Activated naive CD4-positive, alpha-beta T cell treated with anti-CD3 and anti-CD28 coated beads for 36 hours (primary cell): ENCODE results near the gene FBXL16. TPM values are rescaled to one million over a fixed set of nuclear protein-coding genes. Genes with fewer than 3 reads are reported as not detected.
"Not testable (repeated sequence)": the region's sequence is repeated elsewhere in the genome, so short reads cannot be mapped to it uniquely, and the experiment has no call there.

Experiments used
- CTCF ChIA-PET: fragments of 350-600 bp; sonication (Branson Sonifier 250); formaldehyde crosslinking; loops from one replicate; lab custom pipeline; 2021; ENCODE audit warnings: antibody characterized with exemption; lab: Charles Lee
- DNase-seq: peaks from one replicate; pipeline ENCODE4 v3.0.0-alpha.2; 2020
- H3K27ac Mint-ChIP-seq: one replicate; pipeline ENCODE4 v1.8.0; 2021; ENCODE audit warnings: mild to moderate bottlenecking, mixed read lengths
- H3K27me3 Mint-ChIP-seq: one replicate; pipeline ENCODE4 v1.8.0; 2021; ENCODE audit warnings: low read depth, mixed read lengths
- H3K36me3 Mint-ChIP-seq: one replicate; pipeline ENCODE4 v1.8.0; 2021; ENCODE audit warnings: low read depth, mixed read lengths
- H3K4me1 Mint-ChIP-seq: one replicate; pipeline ENCODE4 v1.8.0; 2021; ENCODE audit warnings: low read depth, mixed read lengths
- H3K4me3 Mint-ChIP-seq: one replicate; pipeline ENCODE4 v1.8.0; 2021; ENCODE audit warnings: mild to moderate bottlenecking, moderate library complexity, mixed read lengths
- H3K9me3 Mint-ChIP-seq: one replicate; pipeline ENCODE4 v1.8.0; 2021; ENCODE audit warnings: mixed read lengths
- intact Hi-C: fragments of 100-400 bp; cut with micrococcal nuclease; formaldehyde crosslinking; loops from one replicate; pipeline ENCODE4 v1.15.1; 2023
- total RNA-seq, 2 experiments: library from RNA; stranded (reverse); gene quantifications; one replicate each; pipeline ENCODE4 v1.2.3, GENCODE V29; 2021

FBXL16 gene
- total RNA-seq, 2 experiments from 2014 or later = 3.7 to 5.7 TPM

GRCh38 chr16:691242-691641 lies 14.4 kb downstream of the FBXL16 start:
- intact Hi-C loops, CTCF ChIA-PET, DNase-seq, H3K27ac Mint-ChIP-seq, H3K27me3 Mint-ChIP-seq, H3K36me3 Mint-ChIP-seq, H3K9me3 Mint-ChIP-seq: not testable (repeated sequence)
- H3K4me3 Mint-ChIP-seq = peak overlapping the region; percentile 41
- H3K4me1 Mint-ChIP-seq = peaks cover 33% of the 10 kb centered on the region

DNA sequence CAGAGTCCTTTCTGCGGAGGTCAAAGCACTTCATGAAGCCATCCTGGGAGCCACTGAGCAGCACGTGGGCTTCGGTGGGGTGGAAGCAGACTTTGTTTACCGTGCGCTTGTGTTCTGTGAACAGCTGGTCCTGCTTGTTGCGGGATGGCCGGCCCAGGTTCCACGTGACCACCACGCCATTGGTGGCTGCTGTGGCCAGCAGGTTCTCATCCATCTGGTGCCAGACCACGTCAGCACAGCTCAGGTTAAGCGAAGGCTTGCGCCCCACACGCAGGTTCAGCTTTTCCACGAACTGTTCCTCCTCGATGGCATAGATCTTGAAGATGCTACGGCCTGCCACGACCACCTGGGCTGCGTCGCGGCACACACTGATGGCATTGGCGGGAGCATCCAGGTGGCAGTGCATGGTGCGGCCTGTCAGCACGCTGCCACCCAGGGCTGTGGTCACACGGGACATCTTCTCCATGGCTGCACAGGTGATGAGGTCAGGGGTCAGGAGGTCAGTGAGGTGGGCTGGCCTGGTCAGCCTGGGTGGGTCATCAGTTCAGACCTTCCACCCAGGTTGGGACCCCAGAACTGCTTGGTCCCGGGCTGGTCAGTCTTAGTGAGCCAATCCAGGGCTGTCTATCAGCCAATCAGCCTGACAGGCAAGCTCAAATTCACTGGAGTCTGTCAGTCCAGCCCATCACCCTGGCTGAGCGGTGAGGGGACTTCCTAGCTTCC lies 16.3 kb downstream of the FBXL16 start:
- intact Hi-C loops = no loop called here
- Mint-ChIP-seq H3K4me1 (peaks cover 31% of the 10 kb centered on the region), H3K4me3 (peak overlapping the region; percentile 86), H3K27ac (peak overlapping the region; percentile 79), H3K27me3 (no peaks in the 10 kb centered on the region), H3K9me3 (no peaks in the 10 kb centered on the region), H3K36me3 (peaks cover 1% of the 10 kb centered on the region)
- CTCF ChIA-PET = interaction anchor here (0.6 to 1.6 kb wide), 4 partner anchors 13 to 117 kb away, joined by 3 to 4 read pairs (median 3); no protein-coding TSS in a partner anchor
- DNase-seq = no peak

DNA sequence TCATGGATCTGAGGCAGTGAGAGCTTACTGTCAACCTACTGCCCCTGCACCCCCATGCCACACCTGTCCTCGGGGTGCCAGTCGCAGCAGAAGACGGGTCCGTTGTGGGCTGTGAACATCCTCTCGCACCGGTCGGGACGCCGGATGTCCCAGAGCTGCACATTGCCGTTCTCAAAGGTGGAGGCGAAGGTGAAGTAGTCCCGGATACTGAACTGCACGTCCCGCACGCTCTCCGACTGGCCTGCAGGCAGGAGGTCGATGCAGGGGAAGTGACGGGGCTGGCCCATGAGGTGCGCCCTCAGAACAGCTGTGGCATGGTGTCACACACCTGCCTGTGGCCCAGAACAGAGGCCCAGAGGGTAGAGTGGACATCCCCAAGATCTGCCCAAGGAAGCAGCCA lies 18.1 kb downstream of the FBXL16 start:
- peaks cover 40% of the 10 kb centered on the region for H3K4me1 Mint-ChIP-seq
- H3K9me3 Mint-ChIP-seq = no peaks in the 10 kb centered on the region
- H3K27ac Mint-ChIP-seq = no peak overlapping the region
- H3K36me3 Mint-ChIP-seq = peaks cover 6% of the 10 kb centered on the region
- no peak for DNase-seq
- intact Hi-C loops = no loop called here
- H3K27me3 Mint-ChIP-seq = no peaks in the 10 kb centered on the region
- CTCF ChIA-PET = no interaction called here
- no peak overlapping the region for H3K4me3 Mint-ChIP-seq

DNA sequence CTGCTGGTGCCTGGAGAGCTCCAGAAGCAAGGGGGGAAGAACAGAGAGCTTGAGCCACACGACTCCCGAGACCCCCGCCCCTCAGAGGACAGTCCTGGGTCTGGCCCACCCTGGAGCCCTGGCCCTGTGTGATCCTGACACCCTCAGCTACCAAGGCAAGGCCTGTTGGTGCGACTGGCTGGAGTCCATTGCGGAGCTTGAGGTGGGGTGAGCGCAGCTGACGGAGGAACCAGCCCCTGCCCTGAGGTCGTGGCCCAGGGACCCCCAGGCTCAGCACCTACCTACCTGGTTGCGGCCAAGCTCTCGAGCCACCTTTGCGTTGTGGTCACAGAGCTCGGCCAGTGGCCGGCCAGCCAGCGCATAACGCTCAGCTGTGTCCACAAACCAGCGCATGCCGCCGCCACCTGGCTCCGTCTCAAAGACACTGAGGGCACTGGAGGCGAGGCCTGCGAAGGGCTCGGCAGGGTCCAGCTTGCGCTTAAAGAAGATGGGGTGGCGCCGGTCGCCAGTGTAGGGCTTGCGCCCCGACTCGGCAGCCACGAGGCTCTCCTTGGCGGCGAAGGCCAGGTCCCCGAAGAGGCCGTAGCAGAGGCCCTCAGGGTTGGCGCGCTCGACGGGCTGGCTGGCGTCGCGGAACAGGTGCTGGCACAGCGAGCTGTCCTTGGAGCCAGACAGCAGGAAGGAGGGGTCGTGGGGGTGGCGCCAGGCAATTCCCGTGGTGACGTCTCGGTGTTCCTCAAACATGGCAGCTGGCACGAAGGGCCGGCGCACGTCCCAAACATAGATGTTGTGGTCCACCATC lies 18.9 kb downstream of the FBXL16 start:
- Mint-ChIP-seq H3K4me1 (peaks cover 48% of the 10 kb centered on the region), H3K27me3 (no peaks in the 10 kb centered on the region), H3K4me3 (no peak overlapping the region), H3K27ac (no peak overlapping the region), H3K36me3 (peaks cover 10% of the 10 kb centered on the region), H3K9me3 (no peaks in the 10 kb centered on the region)
- intact Hi-C loops = no loop called here
- no peak for DNase-seq
- CTCF ChIA-PET = no interaction called here

- H3K9me3 Mint-ChIP-seq = no peaks in the 10 kb centered on the region
- CTCF ChIA-PET = no interaction called here
- no peak overlapping the region for H3K27ac Mint-ChIP-seq
- no peak for DNase-seq
- no peaks in the 10 kb centered on the region for H3K27me3 Mint-ChIP-seq
- intact Hi-C loops = loop anchor here (2.0 kb wide), 1 partner anchor 49 kb away; the partner anchor contains the start of gene METTL26
- peaks cover 53% of the 10 kb centered on the region for H3K4me1 Mint-ChIP-seq
- H3K36me3 Mint-ChIP-seq = peaks cover 12% of the 10 kb centered on the region
- H3K4me3 Mint-ChIP-seq = peak overlapping the region; percentile 29
Measured at GRCh38 chr16:685967-686366, 19.6 kb downstream of the FBXL16 start.

DNA sequence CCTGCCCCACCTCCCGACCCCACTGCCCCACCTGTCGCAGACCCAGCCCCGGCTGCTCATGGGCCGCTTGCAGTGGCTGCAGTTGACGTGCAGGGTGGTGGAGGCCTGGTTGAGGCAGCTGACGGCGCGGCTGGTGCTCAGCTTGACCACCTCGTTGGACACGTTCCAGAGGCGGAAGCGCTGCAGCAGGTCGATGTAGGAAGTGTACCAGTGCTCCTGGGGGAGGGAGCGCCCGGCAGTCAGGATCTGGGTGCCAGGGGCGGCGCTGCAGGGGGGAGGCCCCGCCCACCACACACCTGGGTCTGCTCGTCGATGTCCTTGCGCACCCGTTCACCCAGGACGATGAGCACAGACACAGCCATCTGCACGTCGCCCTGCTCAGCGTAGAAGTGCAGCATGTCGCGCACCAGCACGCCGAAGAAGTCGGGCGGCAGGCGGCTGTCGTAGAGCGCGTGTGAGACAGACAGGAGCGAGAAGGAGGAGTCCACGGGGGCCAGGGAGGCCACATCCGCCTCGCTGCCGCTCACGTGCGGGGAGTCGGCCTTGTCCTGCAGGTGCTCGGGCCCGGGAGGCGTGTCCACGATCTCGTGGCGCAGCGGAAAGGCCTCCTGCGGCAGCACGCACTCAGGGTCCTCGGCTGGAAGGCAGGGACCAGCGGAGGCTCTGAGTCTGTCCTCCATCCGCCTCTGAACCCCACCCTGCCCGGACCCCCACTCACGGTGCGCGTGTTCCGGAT lies 20.5 kb downstream of the FBXL16 start:
- CTCF ChIA-PET = no interaction called here

DNA sequence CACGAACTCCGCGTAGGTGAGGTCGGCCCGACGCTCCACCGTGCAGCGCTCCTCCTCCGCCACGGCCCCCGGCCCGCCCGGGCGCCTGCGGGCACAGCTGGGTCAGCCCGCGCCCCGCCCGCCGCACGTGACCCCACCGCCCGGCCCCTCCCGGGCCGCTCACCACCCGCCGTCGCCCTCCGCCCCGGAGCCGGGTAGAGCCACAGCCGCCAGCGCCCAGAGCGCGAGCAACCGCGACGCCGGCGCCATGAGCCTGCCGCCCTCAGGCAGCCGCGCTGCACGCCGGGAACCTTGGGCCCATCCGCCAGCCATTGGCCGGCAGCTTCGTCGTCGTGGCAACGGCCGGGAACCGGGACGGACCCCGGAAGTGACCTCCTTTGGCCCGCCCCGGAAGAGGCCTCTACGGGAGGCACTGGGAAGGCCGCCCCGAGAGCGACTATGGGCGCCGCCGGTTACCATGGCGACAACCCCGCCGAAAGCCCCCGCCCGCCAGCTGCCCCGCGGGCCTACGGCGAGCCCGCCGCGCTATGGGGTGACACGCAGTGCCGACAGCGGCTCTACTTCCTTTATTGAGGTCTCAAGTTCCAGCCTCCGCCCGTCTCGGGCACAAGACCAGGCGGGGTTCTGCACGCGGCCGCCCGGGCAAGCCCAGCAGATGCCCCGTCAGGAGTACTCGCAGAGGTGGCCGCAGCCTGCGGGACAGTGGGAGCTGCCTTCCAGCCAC lies 21.4 kb downstream of the FBXL16 start, which contains the start of gene JMJD8:
JMJD8 (minus strand) TSS at position 264 of the 724 bp plus-strand sequence; CDS start at position 249, 15 bp downstream.
- CTCF ChIA-PET = no interaction called here
- peak within 1 kb of the TSS; percentile 80 for H3K4me3 Mint-ChIP-seq
- DNase-seq = peak; percentile 98
- intact Hi-C loops = loop anchor here (2.0 to 5.0 kb wide), 3 partner anchors 38 to 157 kb away; partner anchors contain the start of genes ANTKMT, CAPN15 and METTL26
- peak within 1 kb of the TSS; percentile 46 for H3K27ac Mint-ChIP-seq
- peaks cover 12% of the 10 kb centered on the region for H3K36me3 Mint-ChIP-seq
- H3K4me1 Mint-ChIP-seq = peaks cover 42% of the 10 kb centered on the region
- H3K27me3 Mint-ChIP-seq = no peaks in the 10 kb centered on the region
- no peaks in the 10 kb centered on the region for H3K9me3 Mint-ChIP-seq

More for the DNA sequence above, 20.5 kb downstream of the FBXL16 start:
- intact Hi-C loops = loop anchor here (2.0 to 5.0 kb wide), 3 partner anchors 37 to 158 kb away; partner anchors contain the start of genes ANTKMT, CAPN15 and METTL26
- Mint-ChIP-seq H3K36me3 (peaks cover 12% of the 10 kb centered on the region), H3K4me3 (no peak overlapping the region), H3K9me3 (no peaks in the 10 kb centered on the region), H3K27me3 (no peaks in the 10 kb centered on the region), H3K27ac (no peak overlapping the region), H3K4me1 (peaks cover 48% of the 10 kb centered on the region)
- no peak for DNase-seq

- no peaks in the 10 kb centered on the region for H3K27me3 Mint-ChIP-seq
- intact Hi-C loops = loop anchor here (2.0 to 5.0 kb wide), 3 partner anchors 39 to 156 kb away; partner anchors contain the start of genes ANTKMT, CAPN15 and METTL26
- no peaks in the 10 kb centered on the region for H3K9me3 Mint-ChIP-seq
- peak overlapping the region; percentile 80 for H3K4me3 Mint-ChIP-seq
- H3K4me1 Mint-ChIP-seq = peaks cover 35% of the 10 kb centered on the region
- H3K27ac Mint-ChIP-seq = no peak overlapping the region
- DNase-seq = no peak
- CTCF ChIA-PET = no interaction called here
- peaks cover 12% of the 10 kb centered on the region for H3K36me3 Mint-ChIP-seq
Measured at GRCh38 chr16:683396-684070, 22.1 kb downstream of the FBXL16 start.

DNA sequence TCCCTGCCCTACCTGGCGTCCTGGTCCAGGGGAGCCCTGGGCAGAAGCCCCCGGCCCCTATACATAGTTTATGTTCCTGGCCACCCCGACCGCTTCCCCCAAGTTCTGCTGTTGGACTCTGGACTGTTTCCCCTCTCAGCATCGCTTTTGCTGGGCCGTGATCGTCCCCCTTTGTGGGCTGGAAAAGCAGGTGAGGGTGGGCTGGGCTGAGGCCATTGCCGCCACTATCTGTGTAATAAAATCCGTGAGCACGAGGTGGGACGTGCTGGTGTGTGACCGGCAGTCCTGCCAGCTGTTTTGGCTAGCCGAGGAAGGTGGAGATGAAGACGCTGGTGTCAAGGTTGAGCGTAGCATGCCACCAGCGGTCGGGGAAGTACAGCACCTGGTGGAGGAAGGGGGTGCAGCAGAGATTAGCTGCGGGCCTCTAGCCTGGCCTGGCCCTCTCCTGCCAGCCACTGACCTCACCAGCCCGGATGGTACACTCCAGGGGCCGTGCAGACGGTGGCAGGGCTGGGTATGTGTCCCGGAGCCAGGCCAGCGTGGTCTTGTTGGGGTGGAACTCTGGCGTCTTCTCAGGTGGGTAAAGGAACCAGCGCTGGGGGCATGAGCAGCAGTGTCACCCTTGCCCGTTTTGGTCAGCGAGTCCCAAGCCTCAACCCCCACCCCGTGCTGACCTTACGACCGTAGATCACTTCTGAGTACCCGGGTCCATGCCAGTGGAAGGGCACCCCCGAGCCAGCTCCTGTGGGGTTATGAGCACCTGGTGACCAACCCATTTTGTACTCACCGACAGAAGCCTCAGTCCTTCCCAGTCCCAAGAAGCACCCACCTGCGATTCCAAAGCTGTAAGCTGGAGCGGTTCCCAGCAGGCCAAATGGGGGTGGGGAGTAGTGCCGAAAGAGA lies 22.9 kb downstream of the FBXL16 start:
- DNase-seq = no peak
- Mint-ChIP-seq H3K9me3 (no peaks in the 10 kb centered on the region), H3K4me1 (peaks cover 32% of the 10 kb centered on the region), H3K27me3 (no peaks in the 10 kb centered on the region), H3K4me3 (peak overlapping the region; percentile 80), H3K36me3 (peaks cover 12% of the 10 kb centered on the region), H3K27ac (peak overlapping the region; percentile 31)
- CTCF ChIA-PET = no interaction called here
- intact Hi-C loops = loop anchor here (5.0 kb wide), 2 partner anchors 40 to 155 kb away; partner anchors contain the start of genes ANTKMT and CAPN15

DNA sequence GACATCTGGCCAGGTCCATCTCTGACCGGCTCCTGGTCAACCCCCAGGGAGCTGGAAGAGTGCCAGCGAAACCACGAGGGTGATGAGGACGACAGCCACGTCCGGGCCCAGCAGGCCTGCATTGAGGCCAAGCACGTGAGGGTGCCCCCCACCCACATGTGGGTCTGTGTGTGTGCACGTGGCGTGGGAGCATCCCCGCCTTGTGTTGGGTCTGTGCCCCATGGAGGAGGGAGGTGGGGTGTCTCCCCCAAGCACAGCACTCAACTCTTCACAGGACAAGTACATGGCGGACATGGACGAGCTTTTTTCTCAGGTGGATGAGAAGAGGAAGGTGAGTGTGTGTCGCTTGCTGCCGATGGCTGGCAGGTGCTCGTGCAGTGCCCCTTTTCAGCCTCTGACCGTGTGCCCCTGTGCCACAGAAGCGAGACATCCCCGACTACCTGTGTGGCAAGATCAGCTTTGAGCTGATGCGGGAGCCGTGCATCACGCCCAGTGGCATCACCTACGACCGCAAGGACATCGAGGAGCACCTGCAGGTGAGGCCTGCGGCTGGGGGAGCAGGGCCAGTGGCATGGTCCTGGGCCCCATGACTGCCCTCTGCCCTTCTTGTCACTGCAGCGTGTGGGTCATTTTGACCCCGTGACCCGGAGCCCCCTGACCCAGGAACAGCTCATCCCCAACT lies 23.7 kb downstream of the FBXL16 start:
- H3K27me3 Mint-ChIP-seq = no peaks in the 10 kb centered on the region
- peak overlapping the region; percentile 50 for H3K27ac Mint-ChIP-seq
- H3K4me1 Mint-ChIP-seq = peaks cover 34% of the 10 kb centered on the region
- DNase-seq = no peak
- H3K36me3 Mint-ChIP-seq = peaks cover 11% of the 10 kb centered on the region
- peak overlapping the region; percentile 80 for H3K4me3 Mint-ChIP-seq
- H3K9me3 Mint-ChIP-seq = no peaks in the 10 kb centered on the region
- CTCF ChIA-PET = no interaction called here
- intact Hi-C loops = loop anchor here (2.0 to 5.0 kb wide), 3 partner anchors 40 to 289 kb away; partner anchors contain the start of genes ANTKMT, CAPN15 and LMF1
